ENCODE measurements around the gene INPP5A. TPM values are rescaled to one million over a fixed set of nuclear protein-coding genes. Genes with fewer than 3 reads are reported as not detected.

The INPP5A gene
- total RNA-seq, 2 donors from 2014 or later = 20.7 to 26.7 TPM

DNA sequence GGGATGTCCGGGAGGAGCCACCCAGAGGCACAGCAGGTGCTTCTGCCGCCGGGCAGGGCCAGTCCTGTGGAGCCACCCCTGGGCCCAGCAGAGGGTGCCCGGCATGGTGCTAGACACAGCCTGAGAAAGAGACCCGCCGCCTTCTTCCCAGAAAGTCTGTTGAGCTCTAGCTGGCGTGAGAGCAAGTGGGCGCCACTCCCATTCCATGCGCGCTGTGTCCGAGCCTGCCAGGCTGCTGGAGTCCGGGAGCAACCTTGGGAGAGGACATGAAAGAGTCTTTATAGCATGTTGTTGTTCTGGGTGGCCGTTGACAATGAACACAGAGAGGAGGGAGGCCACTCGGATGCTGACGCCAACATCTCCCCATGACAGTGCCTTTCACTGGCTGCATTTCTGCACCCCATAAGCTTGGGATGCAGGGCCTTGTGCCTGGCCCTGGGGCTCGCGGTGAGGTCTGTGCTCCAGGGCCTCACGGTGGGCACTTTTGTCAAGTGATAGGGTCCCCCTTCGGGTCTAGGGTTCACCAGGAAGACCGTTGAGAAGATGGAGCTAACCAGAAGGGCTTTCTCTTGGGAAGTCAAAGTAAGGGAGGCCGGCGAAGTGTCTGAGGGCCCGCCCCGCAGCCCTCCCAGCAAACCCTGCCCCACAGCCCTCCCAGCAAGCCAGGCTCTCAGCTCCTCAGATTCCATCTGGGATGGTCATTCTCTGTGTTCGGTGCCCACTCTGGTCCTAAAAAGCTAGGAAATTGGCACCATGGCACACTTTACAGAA is 201.1 kb downstream of the INPP5A start:
- Mint-ChIP-seq H3K4me3 (no peak overlapping the region), H3K9me3 (no peaks in the 10 kb centered on the region), H3K27ac (no peak overlapping the region), H3K4me1 (peaks cover 6% of the 10 kb centered on the region), H3K27me3 (ENCODE audit: insufficient read depth) (no peaks in the 10 kb centered on the region), H3K36me3 (ENCODE audit: low read depth) (no peaks in the 10 kb centered on the region)
- no peak for DNase-seq
- WGBS, 2 experiments (ENCODE audit: insufficient coverage in 1 of 2, insufficient read length in 1 of 2) = 93 to 97% methylated on average over 17 to 25 of the region's 25 CpGs
- H3K4me1 ChIP-seq (ENCODE audit: control insufficient read depth, insufficient read depth, low read length) = no peaks in the 10 kb centered on the region
- no peak overlapping the region for H3K27ac ChIP-seq (ENCODE audit: low read depth, low read length)
- H3K9ac ChIP-seq (ENCODE audit: extremely low read depth, low read length, poor library complexity, severe bottlenecking) = no peak overlapping the region
- TF ChIP-seq, protein P1, sequence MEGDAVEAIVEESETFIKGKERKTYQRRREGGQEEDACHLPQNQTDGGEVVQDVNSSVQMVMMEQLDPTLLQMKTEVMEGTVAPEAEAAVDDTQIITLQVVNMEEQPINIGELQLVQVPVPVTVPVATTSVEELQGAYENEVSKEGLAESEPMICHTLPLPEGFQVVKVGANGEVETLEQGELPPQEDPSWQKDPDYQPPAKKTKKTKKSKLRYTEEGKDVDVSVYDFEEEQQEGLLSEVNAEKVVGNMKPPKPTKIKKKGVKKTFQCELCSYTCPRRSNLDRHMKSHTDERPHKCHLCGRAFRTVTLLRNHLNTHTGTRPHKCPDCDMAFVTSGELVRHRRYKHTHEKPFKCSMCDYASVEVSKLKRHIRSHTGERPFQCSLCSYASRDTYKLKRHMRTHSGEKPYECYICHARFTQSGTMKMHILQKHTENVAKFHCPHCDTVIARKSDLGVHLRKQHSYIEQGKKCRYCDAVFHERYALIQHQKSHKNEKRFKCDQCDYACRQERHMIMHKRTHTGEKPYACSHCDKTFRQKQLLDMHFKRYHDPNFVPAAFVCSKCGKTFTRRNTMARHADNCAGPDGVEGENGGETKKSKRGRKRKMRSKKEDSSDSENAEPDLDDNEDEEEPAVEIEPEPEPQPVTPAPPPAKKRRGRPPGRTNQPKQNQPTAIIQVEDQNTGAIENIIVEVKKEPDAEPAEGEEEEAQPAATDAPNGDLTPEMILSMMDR (conservative IDR thresholded peaks at IDR 0.05) = no peak
- no peaks in the 10 kb centered on the region for H3K9me3 ChIP-seq (ENCODE audit: control insufficient read depth, low read length)
- H3K4me3 ChIP-seq (ENCODE audit: low read length) = no peak overlapping the region
- no peaks in the 10 kb centered on the region for H3K36me3 ChIP-seq (ENCODE audit: control insufficient read depth, insufficient read depth, low read length)
- H3K27me3 ChIP-seq (ENCODE audit: control insufficient read depth, insufficient read depth, low read length, poor library complexity, severe bottlenecking) = no peaks in the 10 kb centered on the region

DNA sequence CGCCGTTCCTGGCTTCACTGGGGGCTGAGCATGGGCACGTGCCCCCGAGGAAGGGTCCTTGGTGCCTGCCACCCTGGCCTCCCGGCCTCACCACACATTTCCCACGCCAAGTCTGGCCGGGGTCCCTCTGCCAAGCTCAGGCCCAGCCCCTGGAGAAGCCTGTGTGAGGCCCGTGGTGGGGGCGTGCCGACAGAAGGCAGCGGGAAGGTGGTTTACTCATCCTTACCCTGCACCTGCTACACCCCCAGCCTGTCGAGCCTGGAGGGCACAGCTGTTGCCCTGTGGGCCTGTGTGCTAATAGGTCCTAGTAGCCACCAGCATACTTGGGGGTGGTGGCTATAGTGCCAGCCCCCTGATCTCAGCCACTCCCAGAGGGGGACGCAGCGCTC is 201.6 kb downstream of the INPP5A start:
- Histone ChIP-seq H3K27ac (ENCODE audit: low read depth, low read length) (no peak overlapping the region), H3K9me3 (ENCODE audit: control insufficient read depth, low read length) (no peaks in the 10 kb centered on the region), H3K36me3 (ENCODE audit: control insufficient read depth, insufficient read depth, low read length) (no peaks in the 10 kb centered on the region), H3K9ac (ENCODE audit: extremely low read depth, low read length, poor library complexity, severe bottlenecking) (no peak overlapping the region), H3K27me3 (ENCODE audit: control insufficient read depth, insufficient read depth, low read length, poor library complexity, severe bottlenecking) (no peaks in the 10 kb centered on the region), H3K4me1 (ENCODE audit: control insufficient read depth, insufficient read depth, low read length) (no peaks in the 10 kb centered on the region), H3K4me3 (ENCODE audit: low read length) (no peak overlapping the region)
- peaks cover 6% of the 10 kb centered on the region for H3K4me1 Mint-ChIP-seq
- H3K4me3 Mint-ChIP-seq = no peak overlapping the region
- H3K27ac Mint-ChIP-seq = no peak overlapping the region
- no peaks in the 10 kb centered on the region for H3K27me3 Mint-ChIP-seq (ENCODE audit: insufficient read depth)
- DNase-seq = no peak
- WGBS, 2 experiments (ENCODE audit: insufficient coverage in 1 of 2, insufficient read length in 1 of 2) = 90 to 93% methylated on average over 10 to 14 of the region's 14 CpGs
- TF ChIP-seq, protein P1 (conservative IDR thresholded peaks at IDR 0.05) = no peak
- no peaks in the 10 kb centered on the region for H3K9me3 Mint-ChIP-seq
- no peaks in the 10 kb centered on the region for H3K36me3 Mint-ChIP-seq (ENCODE audit: low read depth)

DNA sequence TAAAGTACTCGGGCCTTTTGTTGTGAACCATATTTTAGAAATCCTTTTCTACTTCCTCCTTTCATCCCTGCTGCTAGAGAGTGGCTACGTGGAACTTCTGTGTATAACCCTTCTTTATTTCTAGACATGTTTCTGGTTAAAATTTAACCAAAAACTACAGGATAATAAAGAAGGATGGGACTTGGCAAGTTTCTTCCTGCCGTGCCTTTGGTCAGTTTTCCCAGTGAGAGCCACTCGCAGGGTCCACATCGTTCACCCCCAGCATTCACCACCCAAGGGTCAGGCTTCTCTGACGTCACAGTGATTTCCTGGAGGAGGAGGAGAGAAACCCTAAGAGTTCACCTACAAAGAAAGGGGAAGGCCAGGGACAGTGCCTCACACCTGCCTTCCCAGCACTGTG is 203.0 kb downstream of the INPP5A start:
- Histone ChIP-seq H3K9ac (ENCODE audit: extremely low read depth, low read length, poor library complexity, severe bottlenecking) (no peak overlapping the region), H3K9me3 (ENCODE audit: control insufficient read depth, low read length) (no peaks in the 10 kb centered on the region), H3K27me3 (ENCODE audit: control insufficient read depth, insufficient read depth, low read length, poor library complexity, severe bottlenecking) (no peaks in the 10 kb centered on the region), H3K36me3 (ENCODE audit: control insufficient read depth, insufficient read depth, low read length) (no peaks in the 10 kb centered on the region), H3K27ac (ENCODE audit: low read depth, low read length) (no peak overlapping the region), H3K4me1 (ENCODE audit: control insufficient read depth, insufficient read depth, low read length) (no peaks in the 10 kb centered on the region), H3K4me3 (ENCODE audit: low read length) (no peak overlapping the region)
- H3K4me1 Mint-ChIP-seq = peaks cover 6% of the 10 kb centered on the region
- no peak for DNase-seq
- no peaks in the 10 kb centered on the region for H3K27me3 Mint-ChIP-seq (ENCODE audit: insufficient read depth)
- 91 to 92% methylated on average over 3 to 6 of the region's 6 CpGs for WGBS, 2 experiments (ENCODE audit: insufficient coverage in 1 of 2, insufficient read length in 1 of 2)
- H3K36me3 Mint-ChIP-seq (ENCODE audit: low read depth) = no peaks in the 10 kb centered on the region
- no peaks in the 10 kb centered on the region for H3K9me3 Mint-ChIP-seq
- H3K27ac Mint-ChIP-seq = no peak overlapping the region
- TF ChIP-seq, protein P1 (conservative IDR thresholded peaks at IDR 0.05) = no peak
- H3K4me3 Mint-ChIP-seq = no peak overlapping the region
